Esophagus muscularis mucosa (tissue), 4 donors: Measurements from ENCODE around the gene TRIM7.

Experiments
- EP300 ChIP-seq: sonication (generic); formaldehyde crosslinking; IDR thresholded peaks from one replicate; pipeline ENCODE4 v1.6.1; 2017; ENCODE audit warnings: antibody characterized with exemption
- POLR2A ChIP-seq: fragments of 450-650 bp; IDR thresholded peaks from one replicate; pipeline ENCODE4 v1.6.1; 2017; ENCODE audit warnings: antibody characterized with exemption, moderate library complexity, mild to moderate bottlenecking, low read depth
- POLR2AphosphoS5 ChIP-seq, 2 donors: sonication (generic); formaldehyde crosslinking; IDR thresholded peaks; one replicate each; pipeline ENCODE4 v1.6.1; 2017; ENCODE audit warnings: antibody characterized with exemption in 2 of 2
- TF ChIP-seq, protein P1 (sequence below), 3 experiments: fragments of 200-600 bp in 2 of 3; fragments of 450-650 bp in 1 of 3; sonication (generic) in 2 of 3; IDR thresholded peaks; one replicate each; pipeline ENCODE4 v1.5.1; 2017 to 2019; ENCODE audit warnings: antibody characterized with exemption in 3 of 3, mild to moderate bottlenecking in 2 of 3, moderate library complexity in 1 of 3

DNA sequence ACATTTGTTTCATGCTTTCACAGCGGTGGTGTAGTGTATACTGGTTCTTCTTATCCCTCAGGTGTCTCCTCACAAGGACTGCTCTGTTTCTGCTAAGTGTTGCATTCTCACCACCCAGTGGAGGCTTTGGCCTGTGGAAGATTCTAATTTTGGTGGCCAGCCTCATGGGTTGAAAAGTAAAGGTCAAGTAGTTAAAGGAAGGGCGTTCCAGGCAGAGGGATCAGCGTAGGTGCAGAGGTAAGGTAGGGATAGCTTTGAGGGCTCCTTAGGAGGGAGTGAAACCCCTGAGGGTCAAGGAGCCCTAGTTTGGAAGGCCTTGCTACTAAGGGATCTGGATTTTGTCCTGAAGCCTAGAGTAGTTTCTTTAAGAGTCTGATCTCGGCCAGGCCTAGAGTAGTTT is 43.3 kb upstream of the TRIM7 start:
- TF ChIP-seq, protein P1, sequence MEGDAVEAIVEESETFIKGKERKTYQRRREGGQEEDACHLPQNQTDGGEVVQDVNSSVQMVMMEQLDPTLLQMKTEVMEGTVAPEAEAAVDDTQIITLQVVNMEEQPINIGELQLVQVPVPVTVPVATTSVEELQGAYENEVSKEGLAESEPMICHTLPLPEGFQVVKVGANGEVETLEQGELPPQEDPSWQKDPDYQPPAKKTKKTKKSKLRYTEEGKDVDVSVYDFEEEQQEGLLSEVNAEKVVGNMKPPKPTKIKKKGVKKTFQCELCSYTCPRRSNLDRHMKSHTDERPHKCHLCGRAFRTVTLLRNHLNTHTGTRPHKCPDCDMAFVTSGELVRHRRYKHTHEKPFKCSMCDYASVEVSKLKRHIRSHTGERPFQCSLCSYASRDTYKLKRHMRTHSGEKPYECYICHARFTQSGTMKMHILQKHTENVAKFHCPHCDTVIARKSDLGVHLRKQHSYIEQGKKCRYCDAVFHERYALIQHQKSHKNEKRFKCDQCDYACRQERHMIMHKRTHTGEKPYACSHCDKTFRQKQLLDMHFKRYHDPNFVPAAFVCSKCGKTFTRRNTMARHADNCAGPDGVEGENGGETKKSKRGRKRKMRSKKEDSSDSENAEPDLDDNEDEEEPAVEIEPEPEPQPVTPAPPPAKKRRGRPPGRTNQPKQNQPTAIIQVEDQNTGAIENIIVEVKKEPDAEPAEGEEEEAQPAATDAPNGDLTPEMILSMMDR (IDR thresholded peaks at IDR 0.05) = no peak
- TF ChIP-seq POLR2A (no peak), EP300 (no peak), POLR2AphosphoS5 (IDR thresholded peaks at IDR 0.05) (no peak)
